ENCODE measurements around the gene CCR5. TPM values are rescaled to one million over a fixed set of nuclear protein-coding genes. Genes with fewer than 3 reads are reported as not detected.

The CCR5 gene
- total RNA-seq, 4 donors from 2014 or later: 0.66 to 1.7 (median 1.1) TPM

DNA sequence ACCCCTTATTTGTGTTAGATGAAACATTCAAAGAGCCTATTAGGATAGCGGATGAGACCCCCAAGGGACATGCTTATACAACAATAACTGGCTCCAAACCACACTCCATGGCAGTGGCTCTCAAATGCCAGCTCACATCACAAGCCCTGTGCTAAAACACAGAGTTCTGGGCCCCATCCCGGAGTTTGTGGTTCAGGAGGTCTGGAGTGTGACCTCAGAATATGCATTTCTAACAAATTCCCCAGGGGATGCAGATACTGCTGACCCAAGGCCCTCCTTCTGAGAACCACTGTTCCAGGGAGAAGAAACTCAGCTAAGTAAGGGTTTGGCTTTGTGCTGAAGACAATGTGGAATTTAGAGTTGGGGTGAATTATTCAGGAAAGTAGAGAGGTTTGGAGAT lies 39.9 kb downstream of the CCR5 start:
- no peak overlapping the region for H3K4me3 ChIP-seq
- no peaks in the 10 kb centered on the region for H3K27me3 ChIP-seq
- H3K4me1 ChIP-seq: peaks cover 0 to 28% (median 8%) of the 10 kb centered on the region in 4 donors
- no peak for DNase-seq
- no peak for TF ChIP-seq POLR2A (IDR thresholded peaks at IDR 0.05)
- TF ChIP-seq, protein P1, sequence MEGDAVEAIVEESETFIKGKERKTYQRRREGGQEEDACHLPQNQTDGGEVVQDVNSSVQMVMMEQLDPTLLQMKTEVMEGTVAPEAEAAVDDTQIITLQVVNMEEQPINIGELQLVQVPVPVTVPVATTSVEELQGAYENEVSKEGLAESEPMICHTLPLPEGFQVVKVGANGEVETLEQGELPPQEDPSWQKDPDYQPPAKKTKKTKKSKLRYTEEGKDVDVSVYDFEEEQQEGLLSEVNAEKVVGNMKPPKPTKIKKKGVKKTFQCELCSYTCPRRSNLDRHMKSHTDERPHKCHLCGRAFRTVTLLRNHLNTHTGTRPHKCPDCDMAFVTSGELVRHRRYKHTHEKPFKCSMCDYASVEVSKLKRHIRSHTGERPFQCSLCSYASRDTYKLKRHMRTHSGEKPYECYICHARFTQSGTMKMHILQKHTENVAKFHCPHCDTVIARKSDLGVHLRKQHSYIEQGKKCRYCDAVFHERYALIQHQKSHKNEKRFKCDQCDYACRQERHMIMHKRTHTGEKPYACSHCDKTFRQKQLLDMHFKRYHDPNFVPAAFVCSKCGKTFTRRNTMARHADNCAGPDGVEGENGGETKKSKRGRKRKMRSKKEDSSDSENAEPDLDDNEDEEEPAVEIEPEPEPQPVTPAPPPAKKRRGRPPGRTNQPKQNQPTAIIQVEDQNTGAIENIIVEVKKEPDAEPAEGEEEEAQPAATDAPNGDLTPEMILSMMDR (IDR thresholded peaks at IDR 0.05): no peak
- no peaks in the 10 kb centered on the region for H3K36me3 ChIP-seq
- no peaks in the 10 kb centered on the region for H3K9me3 ChIP-seq
- no peak overlapping the region for H3K27ac ChIP-seq

DNA sequence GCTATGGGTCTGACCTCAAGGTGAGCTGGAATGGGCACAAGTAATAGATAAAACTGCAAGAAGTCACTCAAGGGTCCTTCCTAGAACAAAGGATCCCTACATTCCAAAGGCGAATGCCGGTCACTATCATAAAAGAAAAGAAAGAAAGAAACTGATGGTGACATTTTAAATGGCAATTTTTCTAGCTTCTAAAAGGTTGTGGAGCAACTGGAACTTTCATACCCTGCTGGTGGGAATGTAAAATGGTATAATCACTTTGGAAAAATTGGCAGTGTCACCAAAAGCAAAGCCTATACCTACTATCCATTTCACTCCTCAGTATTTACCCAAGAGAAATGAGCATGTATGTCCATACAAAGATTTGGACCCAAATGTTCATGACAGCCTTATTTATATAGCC lies 40.5 kb downstream of the CCR5 start:
- no peak overlapping the region for H3K4me3 ChIP-seq
- no peaks in the 10 kb centered on the region for H3K9me3 ChIP-seq
- H3K36me3 ChIP-seq: no peaks in the 10 kb centered on the region
- no peaks in the 10 kb centered on the region for H3K27me3 ChIP-seq
- TF ChIP-seq POLR2A (IDR thresholded peaks at IDR 0.05): no peak
- TF ChIP-seq, protein P1 (IDR thresholded peaks at IDR 0.05): no peak
- peaks cover 0 to 28% (median 5%) of the 10 kb centered on the region in 4 donors for H3K4me1 ChIP-seq
- DNase-seq: no peak
- no peak overlapping the region for H3K27ac ChIP-seq

DNA sequence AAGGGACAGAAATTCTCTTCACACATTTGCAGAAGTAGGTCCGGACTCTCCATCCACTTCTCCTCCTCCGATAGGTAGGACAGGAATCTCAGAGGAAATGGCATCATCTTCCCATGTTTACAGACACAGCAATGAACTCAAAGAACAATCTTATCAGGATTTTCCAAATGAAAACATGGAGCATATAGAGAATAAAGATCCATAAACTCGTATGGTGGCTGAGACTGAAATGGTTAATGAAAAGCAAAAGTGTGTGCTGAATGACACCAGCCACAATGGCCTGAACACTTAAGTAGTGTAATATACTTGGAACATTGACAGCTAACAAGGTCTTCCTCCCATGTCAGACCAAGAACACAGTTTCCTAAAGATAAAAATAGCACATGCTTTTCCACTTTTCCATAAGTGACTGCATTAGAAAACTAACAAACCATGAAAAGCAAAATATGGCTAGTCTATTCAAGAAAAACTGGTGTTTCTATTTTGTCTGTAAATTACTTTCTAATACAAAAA lies 42.1 kb downstream of the CCR5 start:
- no peak for TF ChIP-seq POLR2A (IDR thresholded peaks at IDR 0.05)
- TF ChIP-seq, protein P1 (IDR thresholded peaks at IDR 0.05): no peak
- Histone ChIP-seq H3K27ac (no peak overlapping the region), H3K4me1 (peaks cover 0 to 20% (median 0%) of the 10 kb centered on the region in 4 donors), H3K27me3 (no peaks in the 10 kb centered on the region), H3K36me3 (no peaks in the 10 kb centered on the region), H3K4me3 (no peak overlapping the region), H3K9me3 (no peaks in the 10 kb centered on the region)
- no peak for DNase-seq

DNA sequence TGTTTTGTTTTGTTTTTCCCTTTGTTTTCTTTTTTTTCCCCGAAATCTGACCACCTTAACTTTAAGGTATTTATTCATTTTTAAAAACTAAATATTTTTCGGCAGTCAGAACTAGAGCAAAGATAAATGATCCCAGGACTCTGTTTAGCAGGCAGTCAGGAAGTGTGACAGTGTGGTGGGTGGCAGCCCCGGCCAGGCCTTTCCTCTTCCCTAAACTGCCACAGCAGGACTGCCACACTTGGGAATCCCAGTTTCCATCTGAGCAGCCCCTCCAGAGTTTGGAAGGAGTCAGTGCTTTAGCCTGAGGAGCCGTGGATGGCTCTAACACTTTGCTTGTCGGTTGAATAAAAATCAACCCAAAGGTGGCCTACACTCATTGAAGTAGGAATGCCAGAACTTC lies 43.2 kb downstream of the CCR5 start:
- no peaks in the 10 kb centered on the region for H3K27me3 ChIP-seq
- no peak overlapping the region for H3K4me3 ChIP-seq
- DNase-seq: no peak
- no peaks in the 10 kb centered on the region for H3K9me3 ChIP-seq
- H3K36me3 ChIP-seq: no peaks in the 10 kb centered on the region
- peaks cover 0 to 10% (median 0%) of the 10 kb centered on the region in 4 donors for H3K4me1 ChIP-seq
- TF ChIP-seq, protein P1 (IDR thresholded peaks at IDR 0.05): no peak
- no peak for TF ChIP-seq POLR2A (IDR thresholded peaks at IDR 0.05)
- no peak overlapping the region for H3K27ac ChIP-seq

DNA sequence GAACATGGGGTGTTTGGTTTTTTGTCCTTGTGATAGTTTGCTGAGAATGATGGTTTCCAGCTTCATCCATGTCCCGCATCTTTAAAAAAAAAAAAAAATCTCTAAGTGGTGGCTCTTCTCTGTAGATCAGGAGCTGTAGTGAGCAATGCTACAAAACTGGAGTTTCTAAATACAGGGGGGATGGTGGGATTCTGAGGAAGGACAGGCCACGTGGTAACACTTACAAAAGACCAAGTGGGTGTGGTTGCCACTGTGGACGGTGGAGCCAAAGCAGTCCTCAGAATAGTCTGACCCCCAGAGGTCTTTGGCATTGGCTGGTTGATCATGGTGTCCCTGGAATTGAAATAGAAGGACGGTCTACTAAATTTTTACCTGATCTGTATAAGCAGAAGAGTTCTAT lies 44.0 kb downstream of the CCR5 start:
- no peak for DNase-seq
- TF ChIP-seq, protein P1 (IDR thresholded peaks at IDR 0.05): no peak
- TF ChIP-seq POLR2A (IDR thresholded peaks at IDR 0.05): no peak
- Histone ChIP-seq H3K36me3 (no peaks in the 10 kb centered on the region), H3K27me3 (no peaks in the 10 kb centered on the region), H3K4me3 (no peak overlapping the region), H3K27ac (no peak overlapping the region), H3K9me3 (no peaks in the 10 kb centered on the region), H3K4me1 (peaks cover 0 to 10% (median 0%) of the 10 kb centered on the region in 4 donors)

Data from Peyer's patch (tissue), 4 donors.